HEK293T (cell line): ENCODE measurements around the gene SEMA4C.
A peak's percentile ranks its signal among the peaks of the same experiment; 100 is the strongest.

ENCODE experiments used
- CTCF ChIA-PET: fragments of 350-600 bp; formaldehyde crosslinking; extraction: SDS; loops from one replicate; lab custom pipeline; 2021; ENCODE audit warnings: antibody characterized with exemption, inconsistent platforms; lab: Yijun Ruan, JAX
- POLR2A ChIA-PET: fragments of 350-600 bp; formaldehyde crosslinking; extraction: SDS; loops from one replicate; lab custom pipeline; 2020; ENCODE audit warnings: antibody characterized with exemption, inconsistent platforms; lab: Yijun Ruan, JAX
- DNase-seq: peaks from one replicate; pipeline ENCODE4 v3.0.0; 2012; ENCODE audit warnings: mixed read lengths; ENCODE audit errors: extremely low spot score
- ARNT ChIP-seq: fragments of 450-650 bp; IDR thresholded peaks from 2 replicates; pipeline ENCODE4 v1.6.1; 2017; ENCODE audit warnings: mild to moderate bottlenecking
- BHLHE40 ChIP-seq: fragments of 450-650 bp; IDR thresholded peaks from 2 replicates; pipeline ENCODE4 v1.6.1; 2016; ENCODE audit warnings: mild to moderate bottlenecking, moderate library complexity, borderline replicate concordance
- CTBP1 ChIP-seq: fragments of 450-650 bp; IDR thresholded peaks from 2 replicates; pipeline ENCODE4 v1.6.1; 2016; ENCODE audit warnings: borderline replicate concordance
- ELF4 ChIP-seq: fragments of 450-650 bp; IDR thresholded peaks from 2 replicates; pipeline ENCODE4 v1.6.1; 2017; ENCODE audit warnings: antibody characterized with exemption
- FOXA1 ChIP-seq: fragments of 450-650 bp; IDR thresholded peaks from 2 replicates; pipeline ENCODE4 v1.6.1; 2016; ENCODE audit warnings: mild to moderate bottlenecking
- FOXK2 ChIP-seq: fragments of 450-650 bp; IDR thresholded peaks from 2 replicates; pipeline ENCODE4 v1.6.1; 2016; ENCODE audit warnings: mild to moderate bottlenecking
- FOXM1 ChIP-seq: fragments of 450-650 bp; IDR thresholded peaks from 2 replicates; pipeline ENCODE4 v1.6.1; 2017; ENCODE audit warnings: mild to moderate bottlenecking, borderline replicate concordance
- HDGF ChIP-seq: fragments of 450-650 bp; IDR thresholded peaks from 2 replicates; pipeline ENCODE4 v1.6.1; 2017; ENCODE audit warnings: antibody characterized with exemption, borderline replicate concordance
- L3MBTL2 ChIP-seq: fragments of 450-650 bp; conservative IDR thresholded peaks from 2 replicates; pipeline ENCODE4 v1.6.1; 2016; ENCODE audit warnings: mild to moderate bottlenecking
- LEF1 ChIP-seq: fragments of 450-650 bp; IDR thresholded peaks from 2 replicates; pipeline ENCODE4 v1.6.1; 2017; ENCODE audit warnings: mild to moderate bottlenecking, borderline replicate concordance
- NFRKB ChIP-seq: fragments of 450-650 bp; IDR thresholded peaks from 2 replicates; pipeline ENCODE4 v1.6.1; 2016; ENCODE audit warnings: mild to moderate bottlenecking, moderate library complexity
- SP1 ChIP-seq: fragments of 450-650 bp; IDR thresholded peaks from 2 replicates; pipeline ENCODE4 v1.6.1; 2017
- SUZ12 ChIP-seq: fragments of 450-650 bp; IDR thresholded peaks from 2 replicates; pipeline ENCODE4 v1.6.1; 2016; ENCODE audit warnings: mild to moderate bottlenecking
- TARDBP ChIP-seq: fragments of 450-650 bp; IDR thresholded peaks from 2 replicates; pipeline ENCODE4 v1.6.1; 2016
- ZNF384 ChIP-seq: fragments of 450-650 bp; IDR thresholded peaks from 2 replicates; pipeline ENCODE4 v1.6.1; 2016
- TF ChIP-seq, protein P1 (sequence below): fragments of 450-650 bp; IDR thresholded peaks from 2 replicates; pipeline ENCODE4 v1.6.1; 2016

The SEMA4C gene

DNA sequence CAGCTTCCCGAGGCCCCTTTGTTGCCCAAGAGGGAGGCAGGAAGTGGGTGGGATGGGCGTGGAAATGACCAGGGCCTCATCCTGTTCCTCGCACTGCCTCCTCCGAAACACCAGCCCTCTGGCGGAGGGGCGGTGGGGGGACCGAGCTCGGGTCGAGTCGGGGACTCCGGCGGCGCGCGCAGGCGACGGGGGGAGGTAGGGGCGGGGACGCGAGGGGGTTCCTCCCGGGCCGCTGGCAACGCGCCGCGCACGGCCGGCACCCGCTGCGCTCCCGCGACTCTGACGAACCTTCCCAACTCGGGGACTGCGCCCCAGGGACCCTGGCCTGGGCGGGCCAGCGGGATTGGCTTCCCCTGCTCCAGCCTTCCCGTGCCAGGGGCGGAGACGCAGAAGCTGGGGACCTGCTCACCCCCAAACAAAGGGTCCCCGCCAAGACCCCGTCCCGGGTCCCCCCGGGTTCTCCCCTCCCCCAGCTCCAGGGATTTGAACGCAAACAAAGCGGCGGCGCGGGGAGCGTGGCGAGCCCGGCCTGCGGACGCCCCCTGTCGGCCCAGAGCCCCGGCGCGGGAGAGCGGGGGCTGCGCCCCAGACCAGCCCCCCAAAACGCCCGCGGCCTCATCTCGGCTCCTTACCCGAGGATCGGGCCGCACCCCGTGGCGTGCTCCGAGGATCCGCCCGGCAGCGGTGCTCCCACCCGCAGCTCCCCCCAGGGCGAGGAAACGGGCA is 1.2 kb downstream of the SEMA4C start:
- peak; percentile 83 for DNase-seq
- ChIA-PET POLR2A (interaction anchor here (0.9 to 3.6 kb wide), 12 partner anchors 10 to 244 kb away, joined by 3 to 58 read pairs (median 4); partner anchors contain the start of genes ANKRD36, ANKRD39 and CNNM3), CTCF (interaction anchor here (0.6 to 2.1 kb wide), 7 partner anchors 11 to 117 kb away, joined by 3 to 17 read pairs (median 3); partner anchors contain the start of gene ANKRD39)
- TF ChIP-seq FOXM1 (peak; percentile 75), L3MBTL2 (no peak)

DNA sequence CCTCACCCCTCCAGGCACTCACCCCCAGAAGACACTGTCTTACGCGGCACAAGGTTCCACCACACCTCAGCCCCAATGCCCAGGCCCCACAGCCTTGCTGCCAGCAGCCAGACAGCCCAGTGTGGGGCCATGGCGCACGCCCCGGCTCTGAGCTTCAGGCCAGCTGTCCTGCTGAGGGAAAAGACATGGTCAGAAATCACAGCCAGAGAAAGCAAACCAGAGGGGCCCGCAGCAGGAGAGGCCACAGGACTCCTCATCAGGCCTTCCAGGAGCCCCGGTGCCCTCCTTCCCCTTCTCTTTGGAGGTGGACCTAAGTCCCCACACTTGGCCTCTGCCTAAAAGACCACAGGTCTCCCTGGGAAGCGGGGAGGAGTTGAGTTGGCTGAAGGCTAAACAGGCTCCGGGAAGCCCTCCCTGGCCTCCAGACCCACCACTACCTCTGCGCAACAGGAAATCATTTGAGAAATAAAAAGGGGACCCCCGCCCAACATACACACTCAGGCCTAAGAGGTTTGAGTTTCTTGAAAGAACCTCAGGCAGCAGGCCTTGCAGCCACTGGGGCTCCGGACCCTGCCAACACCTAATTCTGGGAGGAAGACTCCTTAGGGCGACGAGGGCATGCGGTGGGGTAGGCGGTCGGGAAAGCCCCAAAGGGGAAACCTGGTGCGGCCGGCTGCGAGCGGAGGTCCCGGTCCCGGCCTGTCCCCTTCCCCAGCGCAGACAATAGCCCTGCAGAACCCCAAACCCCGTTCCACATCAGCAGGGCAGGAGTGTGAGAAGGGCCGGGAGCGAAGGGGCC is 1.9 kb downstream of the SEMA4C start:
- no peak for TF ChIP-seq HDGF
- no peak for TF ChIP-seq FOXA1
- TF ChIP-seq ZNF384, result no peak
- TF ChIP-seq ARNT, result no peak
- TF ChIP-seq SUZ12, result no peak
- TF ChIP-seq CTBP1, result no peak
- TF ChIP-seq, protein P1, sequence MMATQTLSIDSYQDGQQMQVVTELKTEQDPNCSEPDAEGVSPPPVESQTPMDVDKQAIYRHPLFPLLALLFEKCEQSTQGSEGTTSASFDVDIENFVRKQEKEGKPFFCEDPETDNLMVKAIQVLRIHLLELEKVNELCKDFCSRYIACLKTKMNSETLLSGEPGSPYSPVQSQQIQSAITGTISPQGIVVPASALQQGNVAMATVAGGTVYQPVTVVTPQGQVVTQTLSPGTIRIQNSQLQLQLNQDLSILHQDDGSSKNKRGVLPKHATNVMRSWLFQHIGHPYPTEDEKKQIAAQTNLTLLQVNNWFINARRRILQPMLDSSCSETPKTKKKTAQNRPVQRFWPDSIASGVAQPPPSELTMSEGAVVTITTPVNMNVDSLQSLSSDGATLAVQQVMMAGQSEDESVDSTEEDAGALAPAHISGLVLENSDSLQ, result no peak
- POLR2A ChIA-PET, result interaction anchor here (0.9 to 3.6 kb wide), 12 partner anchors 9 to 245 kb away, joined by 3 to 58 read pairs (median 4); partner anchors contain the start of genes ANKRD36, ANKRD39 and CNNM3
- CTCF ChIA-PET, result interaction anchor here (0.6 to 2.1 kb wide), 7 partner anchors 10 to 116 kb away, joined by 3 to 17 read pairs (median 3); partner anchors contain the start of gene ANKRD39
- DNase-seq, result no peak

DNA sequence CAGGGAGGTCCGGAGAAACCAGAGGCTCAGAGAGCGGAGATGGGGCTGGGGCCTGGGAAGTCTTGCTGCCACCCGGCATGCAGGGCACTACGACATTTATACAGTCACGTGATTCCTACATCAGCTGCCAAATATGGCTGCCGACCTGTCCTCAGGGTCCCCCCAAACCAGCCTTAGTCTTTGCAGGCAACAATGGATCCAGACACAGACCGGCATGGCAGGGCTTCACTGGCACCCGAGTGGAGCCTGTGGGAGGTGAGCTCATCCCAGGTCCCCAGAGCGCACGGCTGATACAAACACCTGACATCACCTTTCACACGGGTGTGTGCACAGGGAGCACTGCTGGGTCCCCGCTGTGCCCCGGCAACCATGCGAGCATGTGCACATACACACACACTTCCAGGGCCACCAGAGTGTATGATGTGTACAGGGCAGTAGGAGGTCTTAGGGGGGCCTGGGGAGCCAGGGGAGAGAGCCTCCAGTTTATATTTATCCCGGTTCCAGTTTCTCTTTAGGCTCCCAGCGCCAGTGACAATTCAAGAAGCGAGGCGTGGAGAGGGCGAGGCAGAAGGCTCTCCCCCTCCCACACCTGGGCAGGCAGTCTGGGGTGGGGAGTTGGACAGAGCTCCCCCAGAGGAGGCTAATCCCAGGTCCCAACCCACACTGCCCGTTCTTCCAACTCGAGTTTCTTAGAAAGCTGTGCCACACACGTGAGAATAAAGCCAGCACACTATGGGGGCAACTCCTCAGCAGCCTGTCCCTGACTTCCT is 2.7 kb downstream of the SEMA4C start:
- no peak for DNase-seq
- TF ChIP-seq ARNT (no peak), SUZ12 (no peak), TARDBP (no peak), FOXM1 (no peak), BHLHE40 (no peak), L3MBTL2 (no peak), LEF1 (no peak)
- ChIA-PET POLR2A (interaction anchor here (1.0 to 3.6 kb wide), 3 partner anchors 8 to 104 kb away, joined by 3 to 58 read pairs (median 3); partner anchors contain the start of gene ANKRD39), CTCF (interaction anchor here (0.7 to 2.1 kb wide), 2 partner anchors 9 to 84 kb away, joined by 3 to 17 read pairs; partner anchors contain the start of gene ANKRD39)

DNA sequence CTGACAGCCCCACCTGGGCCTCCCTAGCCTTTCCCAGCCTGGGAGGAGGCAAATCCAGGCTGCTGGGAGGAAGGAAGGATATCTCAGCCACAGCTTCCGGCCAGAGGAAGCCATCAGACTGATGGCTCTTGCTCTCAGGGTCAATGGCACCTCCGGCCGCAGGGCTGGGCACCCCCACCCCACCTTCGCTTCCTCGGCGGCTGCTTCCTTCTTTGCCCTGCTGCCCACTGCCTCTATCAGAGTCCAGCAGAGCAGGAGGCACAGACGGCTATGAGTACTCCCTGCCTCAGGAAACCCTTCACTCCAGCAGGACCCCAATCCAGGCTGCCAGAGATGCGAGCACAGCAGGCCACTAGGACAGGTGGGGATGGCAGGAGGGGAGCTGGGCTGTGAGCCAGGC is 3.3 kb downstream of the SEMA4C start:
- TF ChIP-seq TARDBP (no peak), FOXA1 (no peak), CTBP1 (no peak), ZNF384 (no peak), FOXM1 (no peak), BHLHE40 (no peak), FOXK2 (no peak), ARNT (no peak), SP1 (no peak), NFRKB (no peak), L3MBTL2 (no peak), LEF1 (no peak), HDGF (no peak), SUZ12 (no peak), ELF4 (no peak)
- TF ChIP-seq, protein P1, result no peak
- POLR2A ChIA-PET, result interaction anchor here (3.6 kb wide), 1 partner anchor 8 kb away, joined by 58 read pairs; the partner anchor contains the start of gene ANKRD39
- CTCF ChIA-PET, result interaction anchor here (0.7 kb wide), 1 partner anchor 84 kb away, joined by 3 read pairs; no protein-coding TSS in a partner anchor
- DNase-seq, result no peak

DNA sequence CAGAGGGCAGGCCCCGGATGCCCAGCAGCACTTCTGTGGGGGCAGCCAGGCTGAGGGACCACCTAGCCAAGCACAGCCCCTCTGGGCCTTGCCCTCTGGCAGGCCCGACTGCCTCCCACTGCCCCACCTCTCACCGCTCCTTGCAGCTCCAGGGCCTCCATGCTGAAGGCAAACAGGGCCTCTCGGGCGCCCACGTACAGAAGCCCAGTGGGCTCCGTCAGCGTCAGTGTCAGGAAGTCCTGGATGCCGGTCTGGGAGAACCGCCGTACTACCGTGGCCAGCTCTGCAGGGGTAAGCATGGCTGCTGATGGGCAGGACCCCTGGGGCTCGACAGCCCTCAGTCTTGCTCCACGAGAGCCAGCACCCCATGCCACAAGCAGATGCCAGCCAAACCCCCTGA is 3.7 kb downstream of the SEMA4C start:
- ChIA-PET CTCF (interaction anchor here (0.7 kb wide), 1 partner anchor 85 kb away, joined by 3 read pairs; no protein-coding TSS in a partner anchor), POLR2A (no interaction called here)
- no peak for DNase-seq
- TF ChIP-seq FOXA1, result no peak
- no peak for TF ChIP-seq SUZ12
- TF ChIP-seq LEF1, result no peak
- TF ChIP-seq, protein P1, result no peak
- no peak for TF ChIP-seq NFRKB
- no peak for TF ChIP-seq ZNF384
- no peak for TF ChIP-seq ELF4
- TF ChIP-seq FOXK2, result no peak
- TF ChIP-seq FOXM1, result no peak
- no peak for TF ChIP-seq HDGF
- TF ChIP-seq CTBP1, result no peak
